HL-60 (cell line): ENCODE measurements around the gene RPL36A.

Experiments used
- DNase-seq, 2 experiments: peaks; one replicate each; pipeline ENCODE4 v3.0.0-alpha.2; 2010 to 2020; ENCODE audit warnings: low read depth in 1 of 2, low spot score in 1 of 2
- H3K27ac ChIP-seq: fragments of 250-450 bp; sonication (Bioruptor Pico); replicated peaks from 2 replicates; pipeline ENCODE4 v1.5.1; 2020; ENCODE audit warnings: mild to moderate bottlenecking, moderate library complexity
- H3K27me3 ChIP-seq: fragments of 250-450 bp; sonication (Bioruptor Pico); 2 replicates; pipeline ENCODE4 v1.5.1; 2021; ENCODE audit warnings: mild to moderate bottlenecking, moderate library complexity; ENCODE audit not compliant: insufficient read depth, poor library complexity, severe bottlenecking
- H3K4me3 ChIP-seq: replicated peaks from 2 replicates; pipeline ENCODE4 v1.5.1; 2011; ENCODE audit warnings: mild to moderate bottlenecking, control low read depth, low read length; ENCODE audit not compliant: insufficient read depth
- CTCF ChIP-seq: IDR thresholded peaks from one replicate; pipeline ENCODE4 v1.5.1; 2011; ENCODE audit warnings: low read length, control low read depth, inconsistent platforms; ENCODE audit not compliant: insufficient read depth
- GABPA ChIP-seq: IDR thresholded peaks from 2 replicates; pipeline ENCODE4 v1.6.1; 2012; ENCODE audit warnings: low read depth
- POLR2AphosphoS5 ChIP-seq: IDR thresholded peaks from 2 replicates; pipeline ENCODE4 v1.6.1; 2012; ENCODE audit warnings: low read depth
- REST ChIP-seq: IDR thresholded peaks from 2 replicates; pipeline ENCODE4 v1.6.1; 2012; ENCODE audit warnings: low read depth; ENCODE audit not compliant: insufficient replicate concordance
- SPI1 ChIP-seq: IDR thresholded peaks from 2 replicates; pipeline ENCODE4 v1.6.1; 2012; ENCODE audit warnings: low read depth, mild to moderate bottlenecking, borderline replicate concordance

RPL36A gene

GRCh38 chrX:101410461-101410860, 19.6 kb downstream of the RPL36A start:
- no peak overlapping the region for H3K4me3 ChIP-seq
- TF ChIP-seq POLR2AphosphoS5, result no peak
- no peak for TF ChIP-seq REST
- no peak for TF ChIP-seq GABPA
- no peak for TF ChIP-seq CTCF
- TF ChIP-seq SPI1, result no peak
- DNase-seq, result no peak
- no peak overlapping the region for H3K27ac ChIP-seq
- H3K27me3 ChIP-seq, result no peaks in the 10 kb centered on the region

- no peaks in the 10 kb centered on the region for H3K27me3 ChIP-seq
- TF ChIP-seq CTCF (no peak), POLR2AphosphoS5 (no peak), GABPA (no peak), REST (no peak), SPI1 (no peak)
- no peak for DNase-seq
- no peak overlapping the region for H3K4me3 ChIP-seq
- no peak overlapping the region for H3K27ac ChIP-seq
These were observed 21.2 kb downstream of the RPL36A start for GRCh38 chrX:101411984-101412383.

- TF ChIP-seq SPI1 (no peak), CTCF (peak; percentile 26), REST (no peak), POLR2AphosphoS5 (no peak), GABPA (no peak)
- peak in 1 of 2 experiments; percentile 49 for DNase-seq
- no peak overlapping the region for H3K4me3 ChIP-seq
- no peak overlapping the region for H3K27ac ChIP-seq
- peaks cover 3% of the 10 kb centered on the region for H3K27me3 ChIP-seq
These were observed 24.7 kb downstream of the RPL36A start for GRCh38 chrX:101415180-101416145.
